Neuron (in vitro differentiated cells): ENCODE measurements around the gene ANKMY1.
"Not testable (repeated sequence)": the region's sequence is repeated elsewhere in the genome, so short reads cannot be mapped to it uniquely, and the experiment has no call there.

Experiments used
- H2AFZ ChIP-seq: one replicate; pipeline ENCODE4 v1.6.1; 2013; ENCODE audit warnings: low read depth, mild to moderate bottlenecking, inconsistent platforms, low read length, moderate library complexity
- H3K27me3 ChIP-seq: one replicate; pipeline ENCODE4 v1.6.1; 2013; ENCODE audit warnings: low read length; ENCODE audit not compliant: insufficient read depth
- H3K36me3 ChIP-seq: one replicate; pipeline ENCODE4 v1.6.1; 2013; ENCODE audit warnings: low read length; ENCODE audit not compliant: insufficient read depth
- H3K4me1 ChIP-seq: one replicate; pipeline ENCODE4 v1.6.1; 2013; ENCODE audit warnings: low read length; ENCODE audit not compliant: insufficient read depth
- H3K4me3 ChIP-seq: 2 replicates; pipeline ENCODE4 v1.5.1; 2013; ENCODE audit warnings: mild to moderate bottlenecking, low read length, moderate library complexity
- H3K9me3 ChIP-seq: one replicate; pipeline ENCODE4 v1.6.1; 2013; ENCODE audit warnings: low read length

Gene ANKMY1

GRCh38 chr2:240528406-240529040 is 29.3 kb downstream of the ANKMY1 start:
- Histone ChIP-seq H3K4me1 (no peaks in the 10 kb centered on the region), H3K27me3 (no peaks in the 10 kb centered on the region), H2AFZ (no peak overlapping the region), H3K9me3 (peaks cover 56% of the 10 kb centered on the region), H3K4me3 (no peak overlapping the region), H3K36me3 (peaks cover 46% of the 10 kb centered on the region)

- Histone ChIP-seq H3K36me3 (peaks cover 57% of the 10 kb centered on the region), H3K9me3 (peaks cover 65% of the 10 kb centered on the region), H3K4me1 (no peaks in the 10 kb centered on the region), H2AFZ (no peak overlapping the region), H3K27me3 (no peaks in the 10 kb centered on the region), H3K4me3 (no peak overlapping the region)
These were observed 30.5 kb downstream of the ANKMY1 start for GRCh38 chr2:240527153-240527750.

- Histone ChIP-seq H3K36me3 (peaks cover 59% of the 10 kb centered on the region), H3K4me3 (no peak overlapping the region), H3K4me1 (no peaks in the 10 kb centered on the region), H3K9me3 (peaks cover 67% of the 10 kb centered on the region), H2AFZ (no peak overlapping the region), H3K27me3 (no peaks in the 10 kb centered on the region)
These were observed 31.3 kb downstream of the ANKMY1 start for GRCh38 chr2:240526521-240526920.

GRCh38 chr2:240525802-240526201 is 32.0 kb downstream of the ANKMY1 start:
- Histone ChIP-seq H3K36me3 (peaks cover 57% of the 10 kb centered on the region), H3K4me1 (no peaks in the 10 kb centered on the region), H3K27me3 (no peaks in the 10 kb centered on the region), H2AFZ (no peak overlapping the region), H3K4me3 (no peak overlapping the region), H3K9me3 (peaks cover 64% of the 10 kb centered on the region)

- no peak overlapping the region for H3K4me3 ChIP-seq
- H3K36me3 ChIP-seq, result peaks cover 56% of the 10 kb centered on the region
- peaks cover 62% of the 10 kb centered on the region for H3K9me3 ChIP-seq
These were observed 32.6 kb downstream of the ANKMY1 start for GRCh38 chr2:240524963-240525718.

GRCh38 chr2:240523451-240524281 is 34.1 kb downstream of the ANKMY1 start:
- H2AFZ ChIP-seq, result no peak overlapping the region
- no peaks in the 10 kb centered on the region for H3K27me3 ChIP-seq
- no peaks in the 10 kb centered on the region for H3K4me1 ChIP-seq
- H3K9me3 ChIP-seq, result peaks cover 49% of the 10 kb centered on the region
- H3K36me3 ChIP-seq, result peaks cover 46% of the 10 kb centered on the region
- H3K4me3 ChIP-seq, result no peak overlapping the region

More at GRCh38 chr2:240524963-240525718, 32.6 kb downstream of the ANKMY1 start:
- no peaks in the 10 kb centered on the region for H3K4me1 ChIP-seq
- no peak overlapping the region for H2AFZ ChIP-seq
- no peaks in the 10 kb centered on the region for H3K27me3 ChIP-seq

GRCh38 chr2:240522406-240522805 is 35.4 kb downstream of the ANKMY1 start:
- Histone ChIP-seq H3K27me3 (no peaks in the 10 kb centered on the region), H3K4me1 (no peaks in the 10 kb centered on the region), H3K36me3 (peaks cover 45% of the 10 kb centered on the region), H3K9me3 (peaks cover 49% of the 10 kb centered on the region), H3K4me3 (no peak overlapping the region), H2AFZ (no peak overlapping the region)

GRCh38 chr2:240521885-240522284 is 35.9 kb downstream of the ANKMY1 start:
- Histone ChIP-seq H3K36me3 (peaks cover 45% of the 10 kb centered on the region), H3K9me3 (peaks cover 46% of the 10 kb centered on the region)
- H3K4me3 ChIP-seq, result not testable (repeated sequence)

GRCh38 chr2:240520974-240521350 is 36.8 kb downstream of the ANKMY1 start:
- Histone ChIP-seq H3K4me1 (no peaks in the 10 kb centered on the region), H3K27me3 (no peaks in the 10 kb centered on the region), H3K4me3 (no peak overlapping the region), H3K9me3 (peaks cover 39% of the 10 kb centered on the region), H3K36me3 (peaks cover 36% of the 10 kb centered on the region), H2AFZ (no peak overlapping the region)

More at GRCh38 chr2:240521885-240522284, 35.9 kb downstream of the ANKMY1 start:
- H3K27me3 ChIP-seq, H2AFZ ChIP-seq, H3K4me1 ChIP-seq: not testable (repeated sequence)

GRCh38 chr2:240520130-240520973 is 37.4 kb downstream of the ANKMY1 start:
- peaks cover 30% of the 10 kb centered on the region for H3K36me3 ChIP-seq
- H3K4me1 ChIP-seq, result no peaks in the 10 kb centered on the region
- peaks cover 33% of the 10 kb centered on the region for H3K9me3 ChIP-seq
- no peak overlapping the region for H2AFZ ChIP-seq
- H3K4me3 ChIP-seq, result no peak overlapping the region
- no peaks in the 10 kb centered on the region for H3K27me3 ChIP-seq

GRCh38 chr2:240519396-240520129 is 38.2 kb downstream of the ANKMY1 start:
- H3K4me3 ChIP-seq, result no peak overlapping the region
- H3K9me3 ChIP-seq, result peaks cover 27% of the 10 kb centered on the region
- peaks cover 24% of the 10 kb centered on the region for H3K36me3 ChIP-seq
- H3K27me3 ChIP-seq, result no peaks in the 10 kb centered on the region
- no peaks in the 10 kb centered on the region for H3K4me1 ChIP-seq
- no peak overlapping the region for H2AFZ ChIP-seq

- H3K27me3 ChIP-seq, result no peaks in the 10 kb centered on the region
- H3K4me1 ChIP-seq, result no peaks in the 10 kb centered on the region
- H3K36me3 ChIP-seq, result peaks cover 20% of the 10 kb centered on the region
- H3K4me3 ChIP-seq, result no peak overlapping the region
- H2AFZ ChIP-seq, result no peak overlapping the region
- H3K9me3 ChIP-seq, result peaks cover 23% of the 10 kb centered on the region
These were observed 38.8 kb downstream of the ANKMY1 start for GRCh38 chr2:240518981-240519380.
